Measurements from ENCODE around the gene CDC42BPA. TPM values are rescaled to one million over a fixed set of nuclear protein-coding genes. Genes with fewer than 3 reads are reported as not detected.

The CDC42BPA gene
- total RNA-seq, 1 experiment from 2014 or later: 30.1 TPM

- Histone ChIP-seq H4K91ac (ENCODE audit: insufficient read length, low read depth, low read length) (no peak overlapping the region), H4K8ac (replicated peaks; ENCODE audit: insufficient read length, low read depth, low read length) (no peak overlapping the region), H3K79me2 (ENCODE audit: insufficient read depth, low read length) (no peaks in the 10 kb centered on the region), H3K4me2 (ENCODE audit: insufficient read depth, insufficient read length, low read length) (no peak overlapping the region), H4K5ac (ENCODE audit: insufficient read length, low read depth, low read length) (no peak overlapping the region), H3K9me3 (ENCODE audit: control insufficient read depth, low read depth, low read length) (no peaks in the 10 kb centered on the region), H4K20me1 (ENCODE audit: control insufficient read depth, insufficient read depth, insufficient read length) (no peaks in the 10 kb centered on the region), H2AK5ac (ENCODE audit: insufficient read length, low read length) (no peak overlapping the region), H3K9ac (ENCODE audit: extremely low read depth, insufficient read length, low read length) (no peak overlapping the region), H3K18ac (ENCODE audit: insufficient read length, low read depth, low read length) (no peak overlapping the region), H3T11ph (ENCODE audit: low read length) (no peak overlapping the region), H2BK5ac (ENCODE audit: insufficient read length, low read length) (no peak overlapping the region), H2BK20ac (ENCODE audit: low read depth, low read length, poor library complexity, severe bottlenecking) (no peak overlapping the region), H3K23ac (ENCODE audit: insufficient read length, low read depth, low read length) (no peak overlapping the region), H3K23me2 (ENCODE audit: insufficient read length, low read depth, low read length, poor library complexity, severe bottlenecking) (no peaks in the 10 kb centered on the region), H2BK12ac (ENCODE audit: insufficient read length, low read depth, low read length) (no peak overlapping the region), H3K4me1 (ENCODE audit: insufficient read depth, low read length) (no peaks in the 10 kb centered on the region), H3K4ac (ENCODE audit: low read depth, low read length) (no peak overlapping the region), H3K56ac (ENCODE audit: insufficient read length, low read depth, low read length) (no peak overlapping the region), H2AFZ (ENCODE audit: low read length) (no peak overlapping the region), H2BK15ac (ENCODE audit: low read depth, low read length) (no peak overlapping the region), H3K14ac (ENCODE audit: insufficient read depth, low read length) (no peak overlapping the region), H3K27me3 (ENCODE audit: insufficient read depth, low read length) (no peaks in the 10 kb centered on the region), H3K27ac (ENCODE audit: insufficient read length, low read depth, low read length) (no peak overlapping the region), H2BK120ac (ENCODE audit: low read depth, low read length, poor library complexity, severe bottlenecking) (no peak overlapping the region), H3K79me1 (ENCODE audit: insufficient read depth, low read depth, low read length, poor library complexity, severe bottlenecking) (no peaks in the 10 kb centered on the region)
- Mint-ChIP-seq H3K27ac (peak overlapping the region in 2 of 3 experiments; percentile 76 to 79; a peak in 3 of 7 replicates), H3K9me3 (no peaks in the 10 kb centered on the region), H3K36me3 (ENCODE audit: insufficient read depth in 1 of 3, low read depth in 3 of 3) (peaks cover 7 to 26% (median 21%) of the 10 kb centered on the region in 3 experiments), H3K4me1 (peaks cover 20 to 51% of the 10 kb centered on the region in 2 experiments), H3K4me3 (no peak overlapping the region), H3K27me3 (ENCODE audit: low read depth) (no peaks in the 10 kb centered on the region)
- WGBS (ENCODE audit: extremely low coverage, insufficient read length, low lambda C conversion rate): no CpG with 5 or more reads among the region's 12 CpGs
- TF ChIP-seq CTCF (conservative IDR thresholded peaks at IDR 0.05): no peak
- no peak for DNase-seq
These were observed 329.0 kb downstream of the CDC42BPA start for GRCh38 chr1:226989085-226989920.

Measured in H9 (cell line).